Erythroblast (primary cell): ENCODE data around the gene MYO6.

ENCODE experiments used
- DNase-seq, 2 experiments: peaks; one replicate each; lab custom pipeline; 2025; lab: John Stamatoyannopoulos, UW
- GATA1 ChIP-seq: IDR thresholded peaks from 2 replicates; pipeline ENCODE4 v1.6.1; 2011; ENCODE audit warnings: low read depth, mild to moderate bottlenecking, control low read depth, low read length, moderate library complexity
- POLR2A ChIP-seq: IDR thresholded peaks from 2 replicates; pipeline ENCODE4 v1.6.1; 2011; ENCODE audit warnings: mild to moderate bottlenecking, low read length

MYO6 gene

GRCh38 chr6:75946146-75946831 lies 197.2 kb downstream of the MYO6 start:
- TF ChIP-seq GATA1 = no peak
- TF ChIP-seq POLR2A = no peak
- DNase-seq = no peak

DNA sequence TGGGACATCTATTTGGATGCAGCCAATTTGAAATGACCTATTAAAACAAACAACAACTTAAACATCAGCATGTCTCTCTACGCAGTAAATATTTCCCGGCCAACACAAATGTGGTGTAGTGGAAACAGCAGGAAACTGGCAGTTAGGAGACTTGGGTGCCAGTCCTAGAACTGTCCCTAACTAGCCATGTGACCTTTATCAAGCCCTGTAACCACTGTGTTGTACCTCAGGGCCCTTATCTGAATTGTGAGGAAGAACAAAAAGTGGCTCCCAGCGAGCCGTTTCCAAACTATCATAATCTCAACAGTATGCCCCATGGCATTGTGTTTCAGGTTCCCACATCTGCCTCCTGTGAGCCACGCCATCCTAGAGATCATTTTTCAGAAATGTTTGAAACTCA lies 198.9 kb downstream of the MYO6 start:
- no peak for TF ChIP-seq POLR2A
- TF ChIP-seq GATA1 = no peak
- DNase-seq = no peak

DNA sequence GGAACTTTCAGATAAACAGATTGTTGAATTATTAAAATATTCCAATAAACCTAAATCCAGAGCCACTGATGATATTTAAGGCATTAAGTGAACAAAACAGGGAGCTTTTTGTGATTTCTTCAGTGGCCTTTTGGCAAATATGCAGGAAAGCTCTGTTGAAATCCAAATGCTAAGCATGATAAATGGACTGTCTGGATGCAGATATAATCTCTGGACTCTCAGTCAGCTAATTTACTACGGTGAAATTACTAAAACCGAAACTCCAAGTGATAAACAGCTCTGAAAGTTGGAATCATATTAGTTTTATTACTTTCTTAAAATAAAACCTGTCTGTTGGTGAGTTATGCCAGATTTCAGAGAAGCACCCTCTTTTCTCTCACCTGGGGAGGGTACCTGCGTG lies 203.1 kb downstream of the MYO6 start:
- no peak for DNase-seq
- no peak for TF ChIP-seq POLR2A
- TF ChIP-seq GATA1 = no peak

- TF ChIP-seq GATA1 (no peak), POLR2A (no peak)
- DNase-seq = no peak
These were observed 214.5 kb downstream of the MYO6 start for GRCh38 chr6:75963569-75963968.

DNA sequence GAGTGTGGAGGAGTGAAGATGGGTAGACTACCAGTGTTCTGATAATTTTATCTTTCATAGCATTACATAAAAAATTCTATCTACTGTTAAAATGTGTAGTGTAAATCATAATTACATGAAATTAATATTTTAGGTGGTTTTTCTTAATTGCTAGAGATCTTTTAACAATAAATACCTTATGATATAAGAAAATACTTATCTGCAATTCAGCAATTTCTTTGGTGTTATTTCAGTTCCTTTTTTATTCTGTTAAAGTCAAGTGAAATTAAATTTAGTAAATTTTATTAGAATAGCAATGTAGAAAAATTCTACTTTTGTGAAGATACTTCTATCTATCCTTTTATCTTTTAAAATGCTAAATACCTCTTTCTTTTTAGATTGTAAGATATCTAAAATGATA lies 219.1 kb downstream of the MYO6 start:
- TF ChIP-seq POLR2A (no peak), GATA1 (no peak)
- DNase-seq = no peak
